Glutamatergic neuron (in vitro differentiated cells): ENCODE data around the gene MKNK2. TPM values are rescaled to one million over a fixed set of nuclear protein-coding genes. Genes with fewer than 3 reads are reported as not detected.
A peak's percentile ranks its signal among the peaks of the same experiment; 100 is the strongest.

Experiments
- DNase-seq: peaks from one replicate; pipeline ENCODE4 v3.0.0; 2022
- H3K27ac Mint-ChIP-seq: one replicate; pipeline ENCODE4 v1.8.0; 2020; ENCODE audit warnings: mild to moderate bottlenecking, mixed read lengths, inconsistent platforms; ENCODE audit not compliant: unreplicated experiment
- H3K27me3 Mint-ChIP-seq: one replicate; pipeline ENCODE4 v1.8.0; 2020; ENCODE audit warnings: mild to moderate bottlenecking, moderate library complexity, mixed read lengths, inconsistent platforms; ENCODE audit not compliant: unreplicated experiment
- H3K36me3 Mint-ChIP-seq: one replicate; pipeline ENCODE4 v1.8.0; 2020; ENCODE audit warnings: mild to moderate bottlenecking, mixed read lengths, inconsistent platforms; ENCODE audit not compliant: unreplicated experiment
- H3K4me1 Mint-ChIP-seq: one replicate; pipeline ENCODE4 v1.8.0; 2020; ENCODE audit warnings: mild to moderate bottlenecking, low read depth, mixed read lengths, inconsistent platforms; ENCODE audit not compliant: unreplicated experiment
- H3K4me3 Mint-ChIP-seq: one replicate; pipeline ENCODE4 v1.8.0; 2020; ENCODE audit warnings: mild to moderate bottlenecking, mixed read lengths, inconsistent platforms; ENCODE audit not compliant: unreplicated experiment
- H3K9me3 Mint-ChIP-seq: one replicate; pipeline ENCODE4 v1.8.0; 2020; ENCODE audit warnings: mild to moderate bottlenecking, moderate library complexity, mixed read lengths, inconsistent platforms; ENCODE audit not compliant: unreplicated experiment
- CTCF ChIP-seq: fragments of 200-600 bp; sonication (generic); IDR thresholded peaks from one replicate; pipeline ENCODE4 v1.5.0; 2021; ENCODE audit not compliant: partially characterized antibody, unreplicated experiment
- total RNA-seq: library from RNA; stranded (reverse); fragmentation: NEBNext Ultra II Directional; extraction: Animal tissue kit (Norgen Biotek cat#: 25700); gene quantifications from one replicate; pipeline ENCODE4 v1.2.1, GENCODE V29; 2021; ENCODE audit not compliant: unreplicated experiment

Gene MKNK2
- total RNA-seq, 1 donor from 2014 or later = 149 TPM

- Mint-ChIP-seq H3K4me3 (peak overlapping the region; percentile 49), H3K9me3 (peaks cover 3% of the 10 kb centered on the region), H3K27ac (no peak overlapping the region), H3K27me3 (peaks cover 2% of the 10 kb centered on the region), H3K36me3 (no peaks in the 10 kb centered on the region), H3K4me1 (no peaks in the 10 kb centered on the region)
- DNase-seq = peak; percentile 24
- TF ChIP-seq CTCF = no peak
Measured at GRCh38 chr19:2014131-2014571, 36.9 kb downstream of the MKNK2 start.

GRCh38 chr19:2013683-2013961 is 37.4 kb downstream of the MKNK2 start:
- Mint-ChIP-seq H3K4me3 (no peak overlapping the region), H3K27me3 (peaks cover 2% of the 10 kb centered on the region), H3K4me1 (no peaks in the 10 kb centered on the region), H3K36me3 (no peaks in the 10 kb centered on the region), H3K9me3 (peaks cover 3% of the 10 kb centered on the region), H3K27ac (no peak overlapping the region)
- TF ChIP-seq CTCF = no peak
- DNase-seq = peak; percentile 22

GRCh38 chr19:2012941-2013682 is 37.9 kb downstream of the MKNK2 start:
- peaks cover 2% of the 10 kb centered on the region for H3K27me3 Mint-ChIP-seq
- H3K36me3 Mint-ChIP-seq = no peaks in the 10 kb centered on the region
- H3K9me3 Mint-ChIP-seq = peaks cover 3% of the 10 kb centered on the region
- TF ChIP-seq CTCF = no peak
- no peak for DNase-seq
- no peaks in the 10 kb centered on the region for H3K4me1 Mint-ChIP-seq
- H3K4me3 Mint-ChIP-seq = peak overlapping the region; percentile 42
- H3K27ac Mint-ChIP-seq = no peak overlapping the region

GRCh38 chr19:2011169-2011568 is 39.9 kb downstream of the MKNK2 start:
- Mint-ChIP-seq H3K4me1 (no peaks in the 10 kb centered on the region), H3K9me3 (peaks cover 3% of the 10 kb centered on the region), H3K27ac (no peak overlapping the region), H3K36me3 (no peaks in the 10 kb centered on the region), H3K27me3 (peaks cover 2% of the 10 kb centered on the region), H3K4me3 (no peak overlapping the region)
- no peak for DNase-seq
- TF ChIP-seq CTCF = no peak

- no peak overlapping the region for H3K4me3 Mint-ChIP-seq
- H3K36me3 Mint-ChIP-seq = no peaks in the 10 kb centered on the region
- no peak overlapping the region for H3K27ac Mint-ChIP-seq
- peaks cover 2% of the 10 kb centered on the region for H3K27me3 Mint-ChIP-seq
- TF ChIP-seq CTCF = no peak
- H3K9me3 Mint-ChIP-seq = peaks cover 3% of the 10 kb centered on the region
- no peaks in the 10 kb centered on the region for H3K4me1 Mint-ChIP-seq
- DNase-seq = no peak
Measured at GRCh38 chr19:2010135-2010668, 40.8 kb downstream of the MKNK2 start.
